HepG2 (cell line): ENCODE data around the gene PRRT1B. TPM values are rescaled to one million over a fixed set of nuclear protein-coding genes. Genes with fewer than 3 reads are reported as not detected.

Source experiments
- CSRNP1 ChIP-seq: sonication (generic); formaldehyde crosslinking; IDR thresholded peaks from 2 replicates; pipeline ENCODE4 v1.8.1; 2023; ENCODE audit warnings: mild to moderate bottlenecking, missing genetic modification reagents
- ELF1 ChIP-seq: sonication (generic); formaldehyde crosslinking; IDR thresholded peaks from 2 replicates; pipeline ENCODE4 v1.4.0; 2020; ENCODE audit warnings: missing genetic modification reagents
- HIC2 ChIP-seq: sonication (generic); formaldehyde crosslinking; IDR thresholded peaks from 2 replicates; pipeline ENCODE4 v1.9.0; 2022; ENCODE audit warnings: low read depth, missing genetic modification reagents
- NFE2L1 ChIP-seq: sonication (generic); formaldehyde crosslinking; IDR thresholded peaks from 2 replicates; pipeline ENCODE4 v1.4.0; 2020; ENCODE audit warnings: missing genetic modification reagents, mild to moderate bottlenecking, borderline replicate concordance
- RERE ChIP-seq: IDR thresholded peaks from 2 replicates; pipeline ENCODE4 v1.6.1; 2016; ENCODE audit warnings: low read depth, missing genetic modification reagents, missing compliant biosample characterization
- YY1 ChIP-seq: IDR thresholded peaks from 2 replicates; pipeline ENCODE4 v1.6.1; 2011; ENCODE audit warnings: low read length, low read depth, moderate library complexity, mild to moderate bottlenecking; ENCODE audit not compliant: insufficient read depth, insufficient replicate concordance
- ZNF33A ChIP-seq: sonication (generic); formaldehyde crosslinking; IDR thresholded peaks from 2 replicates; pipeline ENCODE4 v1.5.1; 2020; ENCODE audit warnings: missing genetic modification reagents, mild to moderate bottlenecking, moderate library complexity, borderline replicate concordance
- ZNF609 ChIP-seq: sonication (generic); formaldehyde crosslinking; IDR thresholded peaks from 2 replicates; pipeline ENCODE4 v1.4.0; 2020; ENCODE audit warnings: mild to moderate bottlenecking, missing genetic modification reagents, borderline replicate concordance
- polyA plus RNA-seq, 8 experiments: library from polyadenylated mRNA; depleted of rRNA in 3 of 8; stranded (reverse) in 7 of 8; unstranded in 1 of 8; fragments of >200 nt; fragmentation: Illumina TruSeq in 4 of 8; extraction: Trizol in 4 of 8; gene quantifications; 2 replicates each; pipeline versions ENCODE4 v1.2.1 to v1.2.3, GENCODE V29; 2011 to 2016; ENCODE audit warnings: low read depth in 4 of 8, missing spikeins in 1 of 8, mixed read lengths in 1 of 8; ENCODE audit not compliant: insufficient read depth in 1 of 8
- total RNA-seq, 5 experiments: library from RNA; depleted of rRNA; stranded (reverse); fragments of >200 nt; fragmentation: Illumina TruSeq; extraction: Trizol; gene quantifications; 2 replicates each; pipeline ENCODE4 v1.2.3, GENCODE V29; 2016; ENCODE audit warnings: low read depth in 1 of 5
- TF ChIP-seq, protein P1 (sequence below): IDR thresholded peaks from 2 replicates; pipeline ENCODE4 v1.6.1; 2016; ENCODE audit warnings: mild to moderate bottlenecking
- TF ChIP-seq, protein P2 (sequence below): sonication (generic); formaldehyde crosslinking; IDR thresholded peaks from 2 replicates; pipeline ENCODE4 v1.4.0; 2020; ENCODE audit warnings: missing genetic modification reagents, borderline replicate concordance

The PRRT1B gene
- total and polyA plus RNA-seq, 2 of the 13 experiments (the other 11 are each of a cell fraction or from before 2014, with no cell fraction given), result not detected

- peak; percentile 81; the same call in 1 of the 2 replicates for TF ChIP-seq RERE
- no peak for TF ChIP-seq ELF1 (CRISPR knock-in tag)
- TF ChIP-seq, protein P1, sequence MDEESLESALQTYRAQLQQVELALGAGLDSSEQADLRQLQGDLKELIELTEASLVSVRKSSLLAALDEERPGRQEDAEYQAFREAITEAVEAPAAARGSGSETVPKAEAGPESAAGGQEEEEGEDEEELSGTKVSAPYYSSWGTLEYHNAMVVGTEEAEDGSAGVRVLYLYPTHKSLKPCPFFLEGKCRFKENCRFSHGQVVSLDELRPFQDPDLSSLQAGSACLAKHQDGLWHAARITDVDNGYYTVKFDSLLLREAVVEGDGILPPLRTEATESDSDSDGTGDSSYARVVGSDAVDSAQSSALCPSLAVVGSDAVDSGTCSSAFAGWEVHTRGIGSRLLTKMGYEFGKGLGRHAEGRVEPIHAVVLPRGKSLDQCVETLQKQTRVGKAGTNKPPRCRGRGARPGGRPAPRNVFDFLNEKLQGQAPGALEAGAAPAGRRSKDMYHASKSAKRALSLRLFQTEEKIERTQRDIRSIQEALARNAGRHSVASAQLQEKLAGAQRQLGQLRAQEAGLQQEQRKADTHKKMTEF (CRISPR knock-in tag), result no peak
- no peak for TF ChIP-seq NFE2L1
- no peak for TF ChIP-seq HIC2 (CRISPR knock-in tag)
- TF ChIP-seq YY1, result peak; percentile 16
- no peak for TF ChIP-seq ZNF33A (CRISPR knock-in tag)
- no peak for TF ChIP-seq CSRNP1
- peak; percentile 75; the same call in 1 of the 2 replicates for TF ChIP-seq ZNF609 (CRISPR knock-in tag)
- TF ChIP-seq, protein P2, sequence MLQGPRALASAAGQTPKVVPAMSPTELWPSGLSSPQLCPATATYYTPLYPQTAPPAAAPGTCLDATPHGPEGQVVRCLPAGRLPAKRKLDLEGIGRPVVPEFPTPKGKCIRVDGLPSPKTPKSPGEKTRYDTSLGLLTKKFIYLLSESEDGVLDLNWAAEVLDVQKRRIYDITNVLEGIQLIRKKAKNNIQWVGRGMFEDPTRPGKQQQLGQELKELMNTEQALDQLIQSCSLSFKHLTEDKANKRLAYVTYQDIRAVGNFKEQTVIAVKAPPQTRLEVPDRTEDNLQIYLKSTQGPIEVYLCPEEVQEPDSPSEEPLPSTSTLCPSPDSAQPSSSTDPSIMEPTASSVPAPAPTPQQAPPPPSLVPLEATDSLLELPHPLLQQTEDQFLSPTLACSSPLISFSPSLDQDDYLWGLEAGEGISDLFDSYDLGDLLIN, result no peak
These were observed 1.2 kb downstream of the PRRT1B start (continued) for GRCh38 chr9:131546336-131547084.
